Measurements from ENCODE around the gene DEUP1. TPM values are rescaled to one million over a fixed set of nuclear protein-coding genes. Genes with fewer than 3 reads are reported as not detected.

DEUP1 gene
- total RNA-seq, 1 experiment from 2014 or later, result 0.44 TPM

GRCh38 chr11:93288079-93288478 is 42.5 kb upstream of the DEUP1 start:
- DNase-seq (ENCODE audit: low spot score) (no peak), ATAC-seq (no peak)
- no peaks in the 10 kb centered on the region for H3K4me1 Mint-ChIP-seq
- H3K36me3 Mint-ChIP-seq, result no peaks in the 10 kb centered on the region
- TF ChIP-seq NFE2L1 (CRISPR knock-in tag; IDR thresholded peaks at IDR 0.05), result no peak
- TF ChIP-seq ZNF232 (CRISPR knock-in tag; IDR thresholded peaks at IDR 0.05), result no peak
- no peak for TF ChIP-seq ATF3 (CRISPR knock-in tag; conservative IDR thresholded peaks at IDR 0.05)
- TF ChIP-seq CBFB (CRISPR knock-in tag; IDR thresholded peaks at IDR 0.05; ENCODE audit: low read depth), result no peak
- no peak for TF ChIP-seq RORB (CRISPR knock-in tag; IDR thresholded peaks at IDR 0.05)
- no peak for TF ChIP-seq CDX4 (CRISPR knock-in tag; IDR thresholded peaks at IDR 0.05; ENCODE audit: borderline replicate concordance)
- TF ChIP-seq FOXK1 (CRISPR knock-in tag; IDR thresholded peaks at IDR 0.05), result no peak
- TF ChIP-seq JAZF1 (CRISPR knock-in tag; IDR thresholded peaks at IDR 0.05), result no peak
- TF ChIP-seq KAT7 (CRISPR knock-in tag; IDR thresholded peaks at IDR 0.05; ENCODE audit: borderline replicate concordance), result no peak
- no peak for TF ChIP-seq ZNF138 (CRISPR knock-in tag; conservative IDR thresholded peaks at IDR 0.05)
- no peak for TF ChIP-seq TCF7 (CRISPR knock-in tag; IDR thresholded peaks at IDR 0.05; ENCODE audit: low read depth)
- TF ChIP-seq, protein P1, sequence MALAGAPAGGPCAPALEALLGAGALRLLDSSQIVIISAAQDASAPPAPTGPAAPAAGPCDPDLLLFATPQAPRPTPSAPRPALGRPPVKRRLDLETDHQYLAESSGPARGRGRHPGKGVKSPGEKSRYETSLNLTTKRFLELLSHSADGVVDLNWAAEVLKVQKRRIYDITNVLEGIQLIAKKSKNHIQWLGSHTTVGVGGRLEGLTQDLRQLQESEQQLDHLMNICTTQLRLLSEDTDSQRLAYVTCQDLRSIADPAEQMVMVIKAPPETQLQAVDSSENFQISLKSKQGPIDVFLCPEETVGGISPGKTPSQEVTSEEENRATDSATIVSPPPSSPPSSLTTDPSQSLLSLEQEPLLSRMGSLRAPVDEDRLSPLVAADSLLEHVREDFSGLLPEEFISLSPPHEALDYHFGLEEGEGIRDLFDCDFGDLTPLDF (CRISPR knock-in tag; IDR thresholded peaks at IDR 0.05), result no peak
- no peak for TF ChIP-seq NFYB (CRISPR knock-in tag; conservative IDR thresholded peaks at IDR 0.05; ENCODE audit: low read depth)
- no peak for TF ChIP-seq SMAD3 (CRISPR knock-in tag; IDR thresholded peaks at IDR 0.05; ENCODE audit: borderline replicate concordance)
- no peak for TF ChIP-seq HMGXB4 (CRISPR knock-in tag; IDR thresholded peaks at IDR 0.05)
- TF ChIP-seq, protein P2, sequence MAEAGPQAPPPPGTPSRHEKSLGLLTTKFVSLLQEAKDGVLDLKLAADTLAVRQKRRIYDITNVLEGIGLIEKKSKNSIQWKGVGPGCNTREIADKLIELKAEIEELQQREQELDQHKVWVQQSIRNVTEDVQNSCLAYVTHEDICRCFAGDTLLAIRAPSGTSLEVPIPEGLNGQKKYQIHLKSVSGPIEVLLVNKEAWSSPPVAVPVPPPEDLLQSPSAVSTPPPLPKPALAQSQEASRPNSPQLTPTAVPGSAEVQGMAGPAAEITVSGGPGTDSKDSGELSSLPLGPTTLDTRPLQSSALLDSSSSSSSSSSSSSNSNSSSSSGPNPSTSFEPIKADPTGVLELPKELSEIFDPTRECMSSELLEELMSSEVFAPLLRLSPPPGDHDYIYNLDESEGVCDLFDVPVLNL (CRISPR knock-in tag; IDR thresholded peaks at IDR 0.05; ENCODE audit: borderline replicate concordance, low read depth), result no peak
- no peak overlapping the region for H3K27ac Mint-ChIP-seq
- POLR2A ChIA-PET, result no interaction called here
- no peak overlapping the region for H3K4me3 Mint-ChIP-seq
- H3K9me3 Mint-ChIP-seq, result peaks cover 5% of the 10 kb centered on the region
- no peaks in the 10 kb centered on the region for H3K27me3 Mint-ChIP-seq (ENCODE audit: low read depth)
- CTCF ChIA-PET, result no interaction called here

DNA sequence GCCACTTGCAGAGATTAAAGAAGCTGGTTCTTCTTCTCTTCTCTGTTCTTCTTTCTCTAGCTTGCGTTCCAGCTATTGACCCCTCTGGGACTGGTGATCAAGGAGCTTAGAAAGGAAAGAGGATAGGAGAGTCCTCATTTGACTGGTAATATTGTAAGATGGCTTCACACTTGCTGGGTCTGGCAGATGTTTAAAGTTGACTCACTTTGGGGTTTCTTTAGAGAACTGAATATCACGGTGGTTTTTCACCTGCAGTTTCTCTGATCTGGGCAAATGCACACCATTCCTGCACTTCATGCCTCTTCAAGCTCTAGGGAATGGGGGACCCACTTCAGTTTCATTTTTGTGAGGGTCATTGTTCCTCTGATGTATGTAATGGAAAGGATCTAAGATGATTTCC is 41.8 kb upstream of the DEUP1 start:
- Mint-ChIP-seq H3K4me3 (no peak overlapping the region), H3K27me3 (ENCODE audit: low read depth) (no peaks in the 10 kb centered on the region), H3K36me3 (no peaks in the 10 kb centered on the region), H3K4me1 (no peaks in the 10 kb centered on the region), H3K27ac (no peak overlapping the region), H3K9me3 (peaks cover 5% of the 10 kb centered on the region)
- ChIA-PET CTCF (no interaction called here), POLR2A (no interaction called here)
- ATAC-seq (no peak), DNase-seq (ENCODE audit: low spot score) (no peak)
- TF ChIP-seq, protein P3, sequence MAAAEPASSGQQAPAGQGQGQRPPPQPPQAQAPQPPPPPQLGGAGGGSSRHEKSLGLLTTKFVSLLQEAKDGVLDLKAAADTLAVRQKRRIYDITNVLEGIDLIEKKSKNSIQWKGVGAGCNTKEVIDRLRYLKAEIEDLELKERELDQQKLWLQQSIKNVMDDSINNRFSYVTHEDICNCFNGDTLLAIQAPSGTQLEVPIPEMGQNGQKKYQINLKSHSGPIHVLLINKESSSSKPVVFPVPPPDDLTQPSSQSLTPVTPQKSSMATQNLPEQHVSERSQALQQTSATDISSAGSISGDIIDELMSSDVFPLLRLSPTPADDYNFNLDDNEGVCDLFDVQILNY (CRISPR knock-in tag; IDR thresholded peaks at IDR 0.05), result no peak
- TF ChIP-seq KAT7 (CRISPR knock-in tag; IDR thresholded peaks at IDR 0.05; ENCODE audit: borderline replicate concordance) (no peak), ZNF281 (CRISPR knock-in tag; IDR thresholded peaks at IDR 0.05) (no peak), RORB (CRISPR knock-in tag; IDR thresholded peaks at IDR 0.05) (no peak)
- TF ChIP-seq, protein P4, sequence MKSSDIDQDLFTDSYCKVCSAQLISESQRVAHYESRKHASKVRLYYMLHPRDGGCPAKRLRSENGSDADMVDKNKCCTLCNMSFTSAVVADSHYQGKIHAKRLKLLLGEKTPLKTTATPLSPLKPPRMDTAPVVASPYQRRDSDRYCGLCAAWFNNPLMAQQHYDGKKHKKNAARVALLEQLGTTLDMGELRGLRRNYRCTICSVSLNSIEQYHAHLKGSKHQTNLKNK (CRISPR knock-in tag; IDR thresholded peaks at IDR 0.05), result no peak
- TF ChIP-seq, protein P5, sequence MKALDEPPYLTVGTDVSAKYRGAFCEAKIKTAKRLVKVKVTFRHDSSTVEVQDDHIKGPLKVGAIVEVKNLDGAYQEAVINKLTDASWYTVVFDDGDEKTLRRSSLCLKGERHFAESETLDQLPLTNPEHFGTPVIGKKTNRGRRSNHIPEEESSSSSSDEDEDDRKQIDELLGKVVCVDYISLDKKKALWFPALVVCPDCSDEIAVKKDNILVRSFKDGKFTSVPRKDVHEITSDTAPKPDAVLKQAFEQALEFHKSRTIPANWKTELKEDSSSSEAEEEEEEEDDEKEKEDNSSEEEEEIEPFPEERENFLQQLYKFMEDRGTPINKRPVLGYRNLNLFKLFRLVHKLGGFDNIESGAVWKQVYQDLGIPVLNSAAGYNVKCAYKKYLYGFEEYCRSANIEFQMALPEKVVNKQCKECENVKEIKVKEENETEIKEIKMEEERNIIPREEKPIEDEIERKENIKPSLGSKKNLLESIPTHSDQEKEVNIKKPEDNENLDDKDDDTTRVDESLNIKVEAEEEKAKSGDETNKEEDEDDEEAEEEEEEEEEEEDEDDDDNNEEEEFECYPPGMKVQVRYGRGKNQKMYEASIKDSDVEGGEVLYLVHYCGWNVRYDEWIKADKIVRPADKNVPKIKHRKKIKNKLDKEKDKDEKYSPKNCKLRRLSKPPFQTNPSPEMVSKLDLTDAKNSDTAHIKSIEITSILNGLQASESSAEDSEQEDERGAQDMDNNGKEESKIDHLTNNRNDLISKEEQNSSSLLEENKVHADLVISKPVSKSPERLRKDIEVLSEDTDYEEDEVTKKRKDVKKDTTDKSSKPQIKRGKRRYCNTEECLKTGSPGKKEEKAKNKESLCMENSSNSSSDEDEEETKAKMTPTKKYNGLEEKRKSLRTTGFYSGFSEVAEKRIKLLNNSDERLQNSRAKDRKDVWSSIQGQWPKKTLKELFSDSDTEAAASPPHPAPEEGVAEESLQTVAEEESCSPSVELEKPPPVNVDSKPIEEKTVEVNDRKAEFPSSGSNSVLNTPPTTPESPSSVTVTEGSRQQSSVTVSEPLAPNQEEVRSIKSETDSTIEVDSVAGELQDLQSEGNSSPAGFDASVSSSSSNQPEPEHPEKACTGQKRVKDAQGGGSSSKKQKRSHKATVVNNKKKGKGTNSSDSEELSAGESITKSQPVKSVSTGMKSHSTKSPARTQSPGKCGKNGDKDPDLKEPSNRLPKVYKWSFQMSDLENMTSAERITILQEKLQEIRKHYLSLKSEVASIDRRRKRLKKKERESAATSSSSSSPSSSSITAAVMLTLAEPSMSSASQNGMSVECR (CRISPR knock-in tag; IDR thresholded peaks at IDR 0.05; ENCODE audit: borderline replicate concordance), result no peak
